MM.1S (cell line): ENCODE measurements around the gene CTXN3.

ENCODE experiments used
- DNase-seq: peaks from one replicate; pipeline ENCODE4 v3.0.0-alpha.2; 2015
- H2AFZ ChIP-seq: fragments of 300-600 bp; sonication (generic); 2 replicates; pipeline ENCODE4 v1.6.0; 2016; ENCODE audit warnings: antibody characterized with exemption, low read length
- H3F3A ChIP-seq: fragments of 300-600 bp; sonication (generic); 2 replicates; pipeline ENCODE4 v1.6.1; 2016; ENCODE audit warnings: mild to moderate bottlenecking, antibody characterized with exemption, low read length, moderate library complexity, mixed read lengths; ENCODE audit not compliant: insufficient read depth
- H3K27ac ChIP-seq: fragments of 300-600 bp; sonication (generic); 2 replicates; pipeline ENCODE4 v1.5.1; 2016; ENCODE audit warnings: mild to moderate bottlenecking, low read length
- H3K27me3 ChIP-seq: fragments of 300-600 bp; sonication (generic); replicated peaks from 2 replicates; pipeline ENCODE4 v1.6.0; 2016; ENCODE audit warnings: low read length; ENCODE audit not compliant: insufficient read depth
- H3K36me3 ChIP-seq: fragments of 300-600 bp; sonication (generic); replicated peaks from 2 replicates; pipeline ENCODE4 v1.6.1; 2016; ENCODE audit warnings: mild to moderate bottlenecking, low read length, mixed read lengths; ENCODE audit not compliant: insufficient read depth
- H3K4me1 ChIP-seq: fragments of 300-600 bp; sonication (generic); 2 replicates; pipeline ENCODE4 v1.6.1; 2016; ENCODE audit warnings: low read length, mixed read lengths
- H3K4me2 ChIP-seq: fragments of 300-600 bp; sonication (generic); 2 replicates; pipeline ENCODE4 v1.6.0; 2016; ENCODE audit warnings: low read depth, low read length
- H3K4me3 ChIP-seq: fragments of 300-600 bp; sonication (generic); 2 replicates; pipeline ENCODE4 v1.5.1; 2016; ENCODE audit warnings: low read length, mixed read lengths
- H3K79me2 ChIP-seq: fragments of 300-600 bp; sonication (generic); 2 replicates; pipeline ENCODE4 v1.6.1; 2016; ENCODE audit warnings: mixed run types, low read length, mixed read lengths
- H3K9ac ChIP-seq: fragments of 300-600 bp; sonication (generic); 2 replicates; pipeline ENCODE4 v1.6.1; 2016; ENCODE audit warnings: low read length, mixed read lengths
- H3K9me2 ChIP-seq: fragments of 300-600 bp; sonication (generic); replicated peaks from 2 replicates; pipeline ENCODE4 v1.6.1; 2016; ENCODE audit warnings: mild to moderate bottlenecking, low read length, mixed read lengths; ENCODE audit not compliant: insufficient read depth
- H3K9me3 ChIP-seq: fragments of 300-600 bp; sonication (generic); replicated peaks from 2 replicates; pipeline ENCODE4 v1.6.1; 2016; ENCODE audit warnings: mild to moderate bottlenecking, low read length, mixed read lengths; ENCODE audit not compliant: insufficient read depth
- H4K20me1 ChIP-seq: fragments of 300-600 bp; sonication (generic); 2 replicates; pipeline ENCODE4 v1.6.1; 2016; ENCODE audit warnings: mild to moderate bottlenecking, low read length, moderate library complexity, mixed read lengths; ENCODE audit not compliant: insufficient read depth
- CTCF ChIP-seq: fragments of 300-600 bp; sonication (generic); IDR thresholded peaks from 2 replicates; pipeline ENCODE4 v1.5.1; 2016; ENCODE audit warnings: antibody characterized with exemption, low read length, mixed read lengths
- EZH2 ChIP-seq: fragments of 300-600 bp; sonication (generic); optimal IDR thresholded peaks from 2 replicates; pipeline ENCODE3; 2017; ENCODE audit warnings: low read depth, mild to moderate bottlenecking, antibody characterized with exemption, low read length, mixed read lengths
- EZH2phosphoT487 ChIP-seq: fragments of 300-600 bp; sonication (generic); IDR thresholded peaks from 2 replicates; pipeline ENCODE4 v1.6.1; 2018; ENCODE audit warnings: antibody characterized with exemption, low read length

CTXN3 gene

GRCh38 chr5:127619908-127620479, 28.9 kb upstream of the CTXN3 start:
- Histone ChIP-seq H4K20me1 (no peaks in the 10 kb centered on the region), H2AFZ (no peak overlapping the region), H3F3A (no peaks in the 10 kb centered on the region), H3K36me3 (no peaks in the 10 kb centered on the region), H3K9ac (no peak overlapping the region), H3K27ac (no peak overlapping the region), H3K27me3 (no peaks in the 10 kb centered on the region), H3K9me3 (no peaks in the 10 kb centered on the region), H3K4me3 (no peak overlapping the region), H3K4me2 (no peak overlapping the region), H3K9me2 (no peaks in the 10 kb centered on the region), H3K4me1 (no peaks in the 10 kb centered on the region), H3K79me2 (no peaks in the 10 kb centered on the region)
- no peak for TF ChIP-seq EZH2phosphoT487
- DNase-seq: no peak

- Histone ChIP-seq H3K79me2 (no peaks in the 10 kb centered on the region), H3K4me1 (no peaks in the 10 kb centered on the region), H3K4me3 (no peak overlapping the region), H2AFZ (no peak overlapping the region), H3F3A (no peaks in the 10 kb centered on the region), H3K9ac (no peak overlapping the region), H4K20me1 (no peaks in the 10 kb centered on the region), H3K27ac (no peak overlapping the region), H3K36me3 (no peaks in the 10 kb centered on the region), H3K9me2 (no peaks in the 10 kb centered on the region), H3K27me3 (no peaks in the 10 kb centered on the region), H3K4me2 (no peak overlapping the region), H3K9me3 (no peaks in the 10 kb centered on the region)
- DNase-seq: no peak
- TF ChIP-seq EZH2 (no peak), EZH2phosphoT487 (no peak), CTCF (no peak)
These were observed 27.1 kb upstream of the CTXN3 start for GRCh38 chr5:127621601-127622325.

- no peaks in the 10 kb centered on the region for H3K27me3 ChIP-seq
- H3K79me2 ChIP-seq: no peaks in the 10 kb centered on the region
- no peaks in the 10 kb centered on the region for H3F3A ChIP-seq
- H4K20me1 ChIP-seq: no peaks in the 10 kb centered on the region
- H2AFZ ChIP-seq: no peak overlapping the region
- H3K9me3 ChIP-seq: no peaks in the 10 kb centered on the region
- no peak overlapping the region for H3K4me3 ChIP-seq
- no peaks in the 10 kb centered on the region for H3K4me1 ChIP-seq
- H3K9me2 ChIP-seq: no peaks in the 10 kb centered on the region
- no peak overlapping the region for H3K9ac ChIP-seq
- no peak for DNase-seq
- no peaks in the 10 kb centered on the region for H3K36me3 ChIP-seq
- H3K27ac ChIP-seq: no peak overlapping the region
- no peak overlapping the region for H3K4me2 ChIP-seq
- no peak for TF ChIP-seq CTCF
- TF ChIP-seq EZH2phosphoT487: no peak
- no peak for TF ChIP-seq EZH2
These were observed 14.9 kb upstream of the CTXN3 start for GRCh38 chr5:127634007-127634406.

GRCh38 chr5:127639828-127640227, 9.1 kb upstream of the CTXN3 start:
- H4K20me1 ChIP-seq: no peaks in the 10 kb centered on the region
- no peaks in the 10 kb centered on the region for H3K36me3 ChIP-seq
- no peaks in the 10 kb centered on the region for H3K4me1 ChIP-seq
- no peak for TF ChIP-seq CTCF
- TF ChIP-seq EZH2: no peak
- no peak for TF ChIP-seq EZH2phosphoT487
- no peaks in the 10 kb centered on the region for H3K9me3 ChIP-seq
- H3K9ac ChIP-seq: no peak overlapping the region
- H3K4me2 ChIP-seq: no peak overlapping the region
- no peak overlapping the region for H3K4me3 ChIP-seq
- H3F3A ChIP-seq: no peaks in the 10 kb centered on the region
- DNase-seq: no peak
- no peaks in the 10 kb centered on the region for H3K79me2 ChIP-seq
- H3K27me3 ChIP-seq: no peaks in the 10 kb centered on the region
- H2AFZ ChIP-seq: no peak overlapping the region
- no peak overlapping the region for H3K27ac ChIP-seq
- H3K9me2 ChIP-seq: no peaks in the 10 kb centered on the region
